Subcutaneous abdominal adipose tissue (tissue), 5 donors: ENCODE measurements around the gene MEI1.

Experiments
- H3K27ac ChIP-seq: one replicate; pipeline ENCODE4 v1.7.0; 2013; ENCODE audit warnings: low read depth, mild to moderate bottlenecking, inconsistent platforms, low read length, moderate library complexity
- H3K27me3 ChIP-seq, 5 donors: one replicate each; pipeline ENCODE4 v1.7.0; 2013; ENCODE audit warnings: low read length in 5 of 5, inconsistent platforms in 1 of 5; ENCODE audit not compliant: control insufficient read depth in 5 of 5, insufficient read depth in 4 of 5
- H3K36me3 ChIP-seq, 5 donors: one replicate each; pipeline ENCODE4 v1.7.0; 2013; ENCODE audit warnings: low read length in 5 of 5; ENCODE audit not compliant: control insufficient read depth in 5 of 5, insufficient read depth in 5 of 5
- H3K4me1 ChIP-seq, 5 donors: one replicate each; pipeline ENCODE4 v1.7.0; 2013; ENCODE audit warnings: low read length in 5 of 5, mild to moderate bottlenecking in 3 of 5, moderate library complexity in 1 of 5; ENCODE audit not compliant: control insufficient read depth in 5 of 5, insufficient read depth in 5 of 5
- H3K4me3 ChIP-seq, 5 donors: one replicate each; pipeline ENCODE4 v1.7.0; 2013; ENCODE audit warnings: low read length in 5 of 5, low read depth in 1 of 5
- H3K9ac ChIP-seq, 5 donors: one replicate each; pipeline ENCODE4 v1.7.0; 2013; ENCODE audit warnings: low read length in 5 of 5, mild to moderate bottlenecking in 4 of 5, moderate library complexity in 3 of 5
- H3K9me3 ChIP-seq, 5 donors: one replicate each; pipeline ENCODE4 v1.7.0; 2013; ENCODE audit warnings: low read length in 5 of 5; ENCODE audit not compliant: control insufficient read depth in 5 of 5
- donor health status: healthy.
- donor health status: healthy.
- donor health status: healthy.
- donor health status: healthy.
- donor health status: healthy.

MEI1 gene

GRCh38 chr22:41758231-41758630 is 58.9 kb downstream of the MEI1 start:
- Histone ChIP-seq H3K9ac (no peak overlapping the region), H3K4me1 (no peaks in the 10 kb centered on the region), H3K4me3 (no peak overlapping the region), H3K9me3 (no peaks in the 10 kb centered on the region), H3K36me3 (no peaks in the 10 kb centered on the region), H3K27me3 (no peaks in the 10 kb centered on the region), H3K27ac (no peak overlapping the region)

DNA sequence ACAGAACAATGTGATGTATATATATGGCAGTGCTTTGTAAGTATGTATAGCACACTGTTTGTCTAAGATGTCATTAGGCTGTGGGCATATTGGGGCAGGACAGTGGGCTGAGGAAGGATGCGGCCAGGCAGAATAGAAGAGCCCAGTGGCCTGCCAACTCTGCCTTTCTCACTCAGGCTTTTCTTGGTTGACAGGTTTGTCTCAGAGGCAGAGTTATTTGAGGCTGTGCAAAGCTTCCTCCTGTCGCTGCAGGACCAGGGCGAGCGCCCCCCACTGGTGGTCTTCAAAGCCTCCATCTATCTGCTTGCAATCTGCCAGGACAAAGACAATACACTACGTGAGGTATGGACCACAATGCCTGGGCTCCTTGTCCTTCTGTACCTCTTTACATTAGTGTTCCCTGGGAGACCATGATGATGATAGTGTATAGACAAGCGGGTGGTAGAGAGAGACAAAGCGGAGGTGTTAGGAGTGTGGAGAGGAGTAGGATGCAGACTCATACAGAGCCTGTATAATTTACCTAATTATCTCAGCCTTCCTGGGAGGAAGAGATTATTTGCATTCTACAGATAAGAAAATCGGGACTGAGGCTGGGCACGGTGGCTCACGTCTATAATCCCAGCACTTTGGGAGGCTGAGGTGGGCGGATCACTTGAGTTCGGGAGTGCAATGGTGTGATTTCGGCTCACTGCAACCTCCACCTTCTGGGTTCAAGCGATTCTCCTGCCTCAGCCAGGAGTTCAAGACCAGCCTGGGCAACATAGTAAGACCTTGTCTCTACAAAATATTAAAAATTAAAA is 63.9 kb downstream of the MEI1 start:
- Histone ChIP-seq H3K9ac (no peak overlapping the region), H3K27ac (no peak overlapping the region), H3K9me3 (no peaks in the 10 kb centered on the region), H3K36me3 (no peaks in the 10 kb centered on the region), H3K27me3 (peaks cover 0 to 3% (median 0%) of the 10 kb centered on the region in 5 donors), H3K4me1 (no peaks in the 10 kb centered on the region), H3K4me3 (no peak overlapping the region)

GRCh38 chr22:41766476-41766875 is 67.2 kb downstream of the MEI1 start:
- Histone ChIP-seq H3K9me3 (no peaks in the 10 kb centered on the region), H3K36me3 (no peaks in the 10 kb centered on the region), H3K27me3 (peaks cover 0 to 3% (median 0%) of the 10 kb centered on the region in 5 donors), H3K27ac (no peak overlapping the region), H3K4me1 (no peaks in the 10 kb centered on the region), H3K4me3 (no peak overlapping the region), H3K9ac (no peak overlapping the region)

- Histone ChIP-seq H3K36me3 (no peaks in the 10 kb centered on the region), H3K9ac (no peak overlapping the region), H3K9me3 (no peaks in the 10 kb centered on the region), H3K27me3 (peaks cover 0 to 3% (median 0%) of the 10 kb centered on the region in 5 donors), H3K27ac (no peak overlapping the region), H3K4me1 (no peaks in the 10 kb centered on the region), H3K4me3 (no peak overlapping the region)
Measured at GRCh38 chr22:41768430-41768829, 69.1 kb downstream of the MEI1 start.

- Histone ChIP-seq H3K9ac (no peak overlapping the region), H3K4me3 (no peak overlapping the region), H3K36me3 (no peaks in the 10 kb centered on the region), H3K27me3 (peaks cover 0 to 4% (median 0%) of the 10 kb centered on the region in 5 donors), H3K9me3 (no peaks in the 10 kb centered on the region), H3K4me1 (no peaks in the 10 kb centered on the region), H3K27ac (no peak overlapping the region)
Measured at GRCh38 chr22:41770715-41771468, 71.6 kb downstream of the MEI1 start.

- H3K9ac ChIP-seq = no peak overlapping the region
- no peaks in the 10 kb centered on the region for H3K36me3 ChIP-seq
- H3K27ac ChIP-seq = no peak overlapping the region
- peaks cover 0 to 4% (median 0%) of the 10 kb centered on the region in 5 donors for H3K27me3 ChIP-seq
- H3K4me1 ChIP-seq = no peaks in the 10 kb centered on the region
- no peak overlapping the region for H3K4me3 ChIP-seq
- no peaks in the 10 kb centered on the region for H3K9me3 ChIP-seq
Measured at GRCh38 chr22:41772198-41772597, 72.9 kb downstream of the MEI1 start.

- Histone ChIP-seq H3K4me1 (no peaks in the 10 kb centered on the region), H3K27ac (no peak overlapping the region), H3K36me3 (no peaks in the 10 kb centered on the region), H3K9ac (no peak overlapping the region), H3K4me3 (no peak overlapping the region), H3K9me3 (no peaks in the 10 kb centered on the region), H3K27me3 (peaks cover 0 to 4% (median 0%) of the 10 kb centered on the region in 5 donors)
Measured at GRCh38 chr22:41772645-41773044, 73.3 kb downstream of the MEI1 start.

GRCh38 chr22:41775338-41775737 is 76.0 kb downstream of the MEI1 start:
- Histone ChIP-seq H3K4me1 (no peaks in the 10 kb centered on the region), H3K9ac (no peak overlapping the region), H3K36me3 (no peaks in the 10 kb centered on the region), H3K9me3 (no peaks in the 10 kb centered on the region), H3K27ac (no peak overlapping the region), H3K4me3 (no peak overlapping the region), H3K27me3 (peaks cover 0 to 4% (median 0%) of the 10 kb centered on the region in 5 donors)

- Histone ChIP-seq H3K4me3 (no peak overlapping the region), H3K27me3 (peaks cover 0 to 4% (median 0%) of the 10 kb centered on the region in 5 donors), H3K4me1 (peaks cover 0 to 3% (median 0%) of the 10 kb centered on the region in 5 donors), H3K36me3 (no peaks in the 10 kb centered on the region), H3K9me3 (no peaks in the 10 kb centered on the region), H3K9ac (no peak overlapping the region), H3K27ac (no peak overlapping the region)
Measured at GRCh38 chr22:41775976-41776375, 76.7 kb downstream of the MEI1 start.

- no peak overlapping the region for H3K27ac ChIP-seq
- H3K9me3 ChIP-seq = no peaks in the 10 kb centered on the region
- peaks cover 0 to 4% (median 0%) of the 10 kb centered on the region in 5 donors for H3K27me3 ChIP-seq
- H3K4me3 ChIP-seq = no peak overlapping the region
- H3K36me3 ChIP-seq = no peaks in the 10 kb centered on the region
- H3K4me1 ChIP-seq = peaks cover 0 to 6% (median 0%) of the 10 kb centered on the region in 5 donors
- no peak overlapping the region for H3K9ac ChIP-seq
Measured at GRCh38 chr22:41776381-41776780, 77.1 kb downstream of the MEI1 start.
